NCI-H128 (cell line): ENCODE measurements around the gene ANKS1B.
"Not testable (repeated sequence)": the region's sequence is repeated elsewhere in the genome, so short reads cannot be mapped to it uniquely, and the experiment has no call there.

Experiments
- DNase-seq: peaks from one replicate; lab custom pipeline; 2025; ENCODE audit not compliant: unreplicated experiment; lab: John Stamatoyannopoulos, UW

The ANKS1B gene

DNA sequence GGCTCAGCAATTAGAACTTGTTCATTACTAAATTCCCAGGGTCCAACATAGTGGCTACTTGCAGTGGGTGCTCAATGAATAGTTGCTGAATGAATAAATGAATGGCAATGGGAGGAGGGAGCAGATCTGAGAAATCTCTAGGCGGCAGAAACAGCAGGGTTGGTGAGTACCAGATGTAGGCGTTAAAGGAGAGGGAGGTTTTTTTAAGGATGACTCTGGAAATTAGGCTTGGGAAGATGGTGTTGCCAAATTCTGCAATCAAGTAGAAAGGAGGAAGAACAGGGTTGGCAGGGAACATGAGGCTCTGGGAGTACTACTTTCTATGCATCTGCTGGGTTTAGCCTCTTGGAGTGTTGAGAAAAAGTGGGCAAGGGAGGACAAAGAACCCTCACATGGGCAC is 1132.6 kb downstream of the ANKS1B start:
- no peak for DNase-seq

DNA sequence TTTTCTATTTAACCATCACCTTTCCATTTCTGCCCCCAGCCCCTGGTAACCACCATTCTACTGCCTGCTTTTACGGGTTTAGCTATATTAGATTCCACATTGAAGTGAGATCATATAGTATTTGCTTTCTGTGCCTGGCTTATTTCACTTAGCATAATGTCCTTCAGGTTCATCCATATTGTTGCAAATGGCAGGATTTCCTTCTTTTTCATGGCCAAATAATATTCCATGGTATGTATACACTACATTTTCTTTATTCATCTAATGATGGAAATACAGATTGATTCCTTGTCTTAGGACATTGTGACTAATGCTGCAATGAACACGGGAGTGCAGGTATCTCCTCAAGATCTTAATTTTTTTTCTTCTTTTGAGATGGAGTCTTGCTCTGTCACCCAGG is 1137.5 kb downstream of the ANKS1B start:
- DNase-seq = no peak

DNA sequence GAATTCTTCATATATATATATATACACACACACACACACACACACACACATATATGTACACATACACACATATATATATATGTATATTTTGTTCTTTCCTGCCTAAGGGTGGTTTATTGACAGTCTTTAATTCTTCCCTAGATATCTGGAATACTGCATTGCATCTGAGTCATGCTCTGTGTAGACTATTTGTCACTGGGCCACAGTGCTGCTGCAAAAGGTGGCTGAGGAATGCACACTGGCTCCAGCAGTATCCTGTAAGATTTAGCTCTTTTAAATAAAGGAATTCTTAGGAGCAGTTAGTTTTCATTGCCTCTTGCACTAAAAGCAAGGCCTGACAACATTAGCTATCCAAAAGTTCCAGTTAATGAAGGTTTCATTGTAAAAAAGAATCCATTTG is 1138.8 kb downstream of the ANKS1B start:
- DNase-seq = no peak

DNA sequence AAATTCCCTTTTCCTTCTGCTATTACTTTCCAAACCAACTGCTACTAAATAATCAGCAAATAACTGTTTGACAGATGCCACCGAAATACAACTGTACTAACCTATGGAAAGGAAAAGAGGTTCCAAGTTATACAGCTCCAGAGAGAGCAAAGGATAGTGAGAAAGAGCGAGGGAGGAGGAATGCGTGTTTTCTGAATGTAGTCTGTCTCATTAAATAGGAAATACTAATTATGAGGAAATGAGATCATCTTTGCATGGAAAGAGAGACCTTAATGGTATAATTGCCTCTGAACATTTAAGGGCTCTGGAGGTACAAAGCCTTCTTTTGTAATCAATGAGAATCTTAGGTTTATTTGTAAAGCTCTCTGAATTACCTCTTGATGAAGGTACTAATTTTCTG is 1144.4 kb downstream of the ANKS1B start:
- no peak for DNase-seq

DNA sequence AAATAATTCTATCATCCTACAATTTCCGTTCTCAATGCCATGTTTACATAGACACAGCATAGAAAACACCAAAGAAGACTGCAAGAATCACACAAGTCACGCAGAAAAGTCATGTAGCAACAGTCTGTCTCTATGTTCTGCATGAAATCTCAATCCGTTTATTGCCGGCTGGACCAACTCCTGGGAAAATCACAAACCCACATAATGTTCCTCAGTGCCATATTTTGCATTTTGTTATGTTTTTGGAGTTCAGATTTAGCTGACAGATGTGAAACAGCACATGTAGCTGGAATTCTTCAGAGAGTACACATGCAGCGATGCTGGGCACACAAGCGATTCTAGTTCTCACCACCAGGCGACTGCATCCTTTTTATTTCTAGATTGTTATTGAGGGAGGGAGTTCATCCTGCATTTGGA is 1146.5 kb downstream of the ANKS1B start:
- DNase-seq = no peak

DNA sequence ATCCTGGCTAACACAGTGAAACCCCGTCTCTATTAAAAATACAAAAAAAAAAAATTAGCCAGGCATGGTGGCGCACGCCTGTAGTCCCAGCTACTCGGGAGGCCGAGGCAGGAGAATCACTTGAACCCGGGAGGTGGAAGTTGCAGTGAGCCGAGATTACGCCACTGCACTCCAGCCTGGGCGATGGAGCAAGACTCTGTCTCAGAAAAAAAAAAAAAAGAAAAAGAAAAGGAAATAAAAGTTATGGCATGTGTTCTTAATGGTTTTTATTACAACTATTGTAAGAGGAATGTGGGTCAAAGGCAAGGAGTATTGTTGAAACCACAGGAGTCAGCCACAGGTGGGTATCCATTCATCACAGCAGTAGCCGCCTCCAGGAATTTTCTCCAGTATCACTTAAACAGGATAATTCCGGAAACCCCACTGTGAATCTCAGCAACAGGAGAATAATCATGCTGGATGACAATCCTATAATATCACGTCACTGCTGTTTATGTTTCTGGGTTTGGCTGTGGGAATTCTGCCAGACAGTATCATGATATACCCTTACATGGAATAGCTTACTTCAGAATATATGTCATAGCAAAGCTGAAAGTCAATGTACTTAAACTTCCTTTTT is 1147.5 kb downstream of the ANKS1B start:
- not testable (repeated sequence) for DNase-seq

DNA sequence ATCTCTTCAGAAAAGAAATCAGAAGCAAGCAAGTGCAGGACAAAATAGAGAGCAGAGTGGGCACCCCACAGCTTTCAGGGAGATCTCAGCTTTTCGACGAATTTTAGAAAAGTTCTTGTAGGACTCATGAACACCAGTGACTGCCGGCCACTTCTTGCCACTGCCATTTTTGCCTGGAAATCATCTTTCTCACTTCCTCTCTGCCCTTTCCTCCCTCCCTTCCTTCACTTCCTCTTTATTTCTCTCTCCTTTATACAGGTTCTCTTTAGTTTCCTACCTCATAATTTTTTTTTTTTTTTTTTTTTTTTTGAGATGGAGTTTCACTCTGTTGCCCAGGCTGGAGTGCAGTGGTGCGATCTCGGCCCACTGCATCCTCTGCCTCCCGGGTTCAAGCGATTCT is 1154.1 kb downstream of the ANKS1B start:
- no peak for DNase-seq

DNA sequence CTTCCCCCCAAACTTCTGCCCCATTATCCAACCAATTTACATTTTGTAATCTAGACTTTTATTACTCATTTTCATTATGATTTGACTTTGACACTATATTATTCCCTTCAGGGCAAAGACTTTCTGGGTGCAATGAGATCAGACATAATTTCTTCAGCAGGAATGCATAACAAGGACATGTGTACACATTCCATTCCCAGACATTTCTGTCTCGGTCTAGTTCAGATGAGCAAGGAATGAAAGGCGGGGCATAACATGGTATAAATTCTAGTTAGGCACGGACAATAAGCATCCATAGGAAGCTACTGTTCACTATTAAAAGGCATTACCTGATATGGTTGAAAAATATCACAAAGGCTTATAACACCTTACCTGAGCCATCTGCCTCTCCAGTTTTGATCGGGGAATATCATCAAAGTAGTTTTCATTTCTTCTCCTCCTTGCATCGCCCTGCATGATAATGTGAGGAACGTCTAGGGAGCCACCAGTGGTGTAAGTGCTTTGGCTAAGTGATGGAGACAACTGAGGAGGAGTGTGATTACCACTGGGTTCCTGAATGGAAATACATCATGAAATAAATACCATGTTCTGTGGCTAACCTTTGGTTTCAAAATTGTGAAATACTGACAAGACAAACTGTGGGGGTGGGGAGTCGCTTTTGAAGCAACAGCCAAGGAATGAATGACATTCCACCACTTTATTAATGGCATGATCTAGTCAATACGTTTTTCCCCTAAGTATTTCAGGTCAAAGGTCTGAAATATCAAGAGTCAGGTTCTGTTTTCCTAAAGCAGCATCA is 1155.7 kb downstream of the ANKS1B start:
- DNase-seq = no peak

DNA sequence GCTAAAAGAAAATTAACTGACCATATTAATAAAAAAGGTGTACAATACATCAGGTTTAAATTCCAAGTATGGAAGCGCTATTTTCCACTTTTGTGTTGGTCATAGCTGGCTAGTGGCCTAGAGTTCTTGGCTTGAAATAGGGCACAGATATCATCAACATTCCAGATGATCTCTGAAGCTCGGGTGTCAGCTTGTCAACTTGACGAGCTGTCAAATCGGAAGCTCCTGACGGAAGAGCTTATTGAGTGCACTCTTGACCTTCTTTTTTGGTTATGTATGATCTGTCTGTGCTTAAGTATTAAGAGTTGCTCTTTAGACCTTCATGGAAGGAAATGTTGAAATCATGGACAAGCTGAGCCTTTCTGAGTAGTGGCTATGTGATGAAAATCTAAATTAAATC is 1161.7 kb downstream of the ANKS1B start:
- DNase-seq = no peak

DNA sequence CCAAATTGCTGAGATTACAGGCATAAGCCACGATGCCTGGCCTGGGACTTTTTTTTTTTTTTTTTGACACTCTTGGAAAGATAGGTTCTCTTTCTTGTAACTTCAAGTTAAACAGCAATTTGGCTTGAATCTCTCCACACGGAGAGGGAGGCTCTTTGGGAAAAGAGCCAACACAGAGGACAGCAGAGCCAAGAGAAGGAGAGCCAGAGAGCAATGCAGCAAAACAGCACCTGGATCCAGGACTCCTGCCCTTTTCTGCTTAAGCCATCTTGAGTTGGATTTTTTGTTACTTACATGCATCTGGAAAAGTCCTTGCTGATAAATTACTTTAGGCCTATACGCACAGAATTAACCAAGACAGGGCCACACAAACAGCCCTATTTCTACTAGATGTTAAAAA is 1162.9 kb downstream of the ANKS1B start:
- DNase-seq = no peak

DNA sequence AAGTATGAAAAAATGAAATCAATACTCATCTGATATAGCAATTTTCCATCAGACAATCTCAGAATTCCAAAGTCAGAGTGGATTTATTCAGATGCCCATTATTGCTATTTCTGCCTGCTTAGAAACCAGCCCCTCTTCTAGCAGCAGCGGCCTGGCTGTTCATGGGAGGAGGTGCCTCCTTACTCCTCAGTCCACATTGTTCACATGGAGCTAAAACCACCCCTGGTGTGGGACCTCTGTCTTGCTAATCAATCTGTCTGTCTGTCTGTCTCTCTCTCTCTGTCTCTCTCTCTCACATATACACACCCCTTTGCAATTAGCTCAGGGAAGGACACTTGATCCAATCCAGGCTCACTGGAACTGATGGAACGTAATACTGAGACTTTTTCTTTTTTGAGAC is 1163.5 kb downstream of the ANKS1B start:
- no peak for DNase-seq

DNA sequence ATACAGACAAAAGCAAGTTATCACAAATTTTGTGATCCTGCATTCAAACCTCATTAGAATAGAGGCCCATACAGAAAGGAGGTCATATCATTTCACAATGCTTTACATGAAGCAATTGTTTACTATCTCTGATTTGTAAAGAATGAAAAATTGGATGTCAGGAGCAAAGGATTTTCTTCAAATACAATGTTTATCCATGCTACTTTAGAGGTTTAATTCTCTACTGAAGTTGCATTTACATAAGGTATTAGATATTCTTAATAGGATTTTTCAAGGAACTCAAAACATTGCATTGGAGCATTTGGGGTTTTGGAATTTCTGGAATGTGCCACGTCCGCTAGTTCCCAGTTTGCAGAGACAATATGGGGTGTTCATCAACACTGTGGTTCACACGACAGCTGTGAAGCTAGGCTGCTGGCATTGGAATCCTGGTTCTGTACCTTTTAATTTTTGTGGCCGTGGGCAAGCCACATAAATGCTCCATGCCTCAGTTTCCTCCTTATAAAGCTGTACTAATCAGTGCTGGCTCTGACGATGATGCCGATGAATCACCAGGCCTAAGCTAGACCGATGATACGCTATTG is 1164.8 kb downstream of the ANKS1B start:
- DNase-seq = no peak

DNA sequence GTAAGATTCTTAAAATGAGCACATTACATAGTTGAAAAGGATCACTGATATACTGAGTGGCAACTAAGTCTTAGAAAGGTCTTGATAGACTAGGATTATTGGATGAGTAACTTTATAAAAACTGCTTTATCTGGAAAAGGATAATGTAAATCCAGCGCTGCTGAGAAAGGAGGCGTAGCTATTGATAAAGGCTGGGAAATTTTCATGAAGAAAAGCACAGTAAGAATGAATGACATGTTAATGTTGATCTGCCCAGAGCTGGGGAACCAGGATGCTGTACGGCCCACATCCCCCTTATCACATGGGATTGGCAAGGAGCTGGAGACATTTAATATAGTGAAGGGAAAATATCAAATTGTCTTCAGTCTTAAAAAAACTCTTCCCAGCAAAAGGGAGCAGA is 1165.7 kb downstream of the ANKS1B start:
- no peak for DNase-seq

DNA sequence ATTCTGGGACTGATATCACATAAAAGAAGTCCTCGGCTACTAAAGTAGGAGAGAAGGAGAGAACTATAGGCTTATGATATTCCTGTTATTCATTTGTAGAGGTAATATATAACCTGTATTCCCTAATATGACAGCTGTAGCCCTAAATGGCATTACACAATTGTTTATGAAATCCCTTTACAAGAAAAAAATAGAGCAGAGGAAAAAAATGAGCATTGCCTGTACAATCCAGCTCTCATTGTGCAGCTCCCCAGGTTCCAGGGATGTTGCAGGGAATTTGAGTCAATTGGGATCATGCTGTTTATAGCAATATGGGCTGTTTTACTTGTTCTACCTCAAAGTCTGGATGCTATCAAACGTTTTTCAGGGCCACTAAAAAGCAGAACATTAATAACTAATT is 1166.5 kb downstream of the ANKS1B start:
- no peak for DNase-seq

DNA sequence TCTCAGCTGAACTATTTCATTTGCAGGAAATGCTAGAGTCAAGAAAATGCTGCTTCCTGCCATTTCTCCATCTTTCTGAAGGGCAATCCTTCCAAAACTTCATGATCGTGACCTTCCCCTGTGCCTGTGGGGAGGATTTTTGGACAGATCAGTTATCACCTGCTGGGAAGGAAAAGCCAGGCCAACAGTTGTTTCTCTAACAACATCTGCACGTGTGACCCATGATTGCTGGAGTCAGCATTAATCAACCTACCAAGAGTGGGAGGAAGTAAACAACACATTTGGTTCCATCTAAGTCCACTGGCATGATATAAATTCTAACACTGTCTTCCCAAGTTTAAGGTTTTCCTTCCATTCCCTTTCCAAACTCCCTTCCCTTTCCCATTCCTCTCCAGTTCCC is 1167.0 kb downstream of the ANKS1B start:
- no peak for DNase-seq

DNA sequence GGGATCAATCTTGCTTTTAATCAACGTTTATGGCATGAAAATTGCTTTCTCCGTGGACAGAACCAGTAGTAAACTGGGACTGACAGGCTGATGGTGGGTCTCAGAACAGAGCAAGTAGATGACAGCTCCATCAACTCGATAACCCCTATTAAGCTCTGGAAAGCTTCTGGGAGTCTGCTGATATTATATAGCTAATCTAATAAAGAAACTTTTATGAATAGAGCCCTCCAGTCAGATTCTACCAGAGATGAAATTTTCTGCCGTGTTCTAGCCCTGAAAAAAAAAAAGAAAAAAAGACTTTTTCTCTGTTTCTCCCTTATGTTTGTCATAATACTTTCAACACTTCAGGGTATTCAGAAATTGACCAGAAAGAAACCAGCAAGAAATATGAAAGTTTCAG is 1168.0 kb downstream of the ANKS1B start:
- no peak for DNase-seq

DNA sequence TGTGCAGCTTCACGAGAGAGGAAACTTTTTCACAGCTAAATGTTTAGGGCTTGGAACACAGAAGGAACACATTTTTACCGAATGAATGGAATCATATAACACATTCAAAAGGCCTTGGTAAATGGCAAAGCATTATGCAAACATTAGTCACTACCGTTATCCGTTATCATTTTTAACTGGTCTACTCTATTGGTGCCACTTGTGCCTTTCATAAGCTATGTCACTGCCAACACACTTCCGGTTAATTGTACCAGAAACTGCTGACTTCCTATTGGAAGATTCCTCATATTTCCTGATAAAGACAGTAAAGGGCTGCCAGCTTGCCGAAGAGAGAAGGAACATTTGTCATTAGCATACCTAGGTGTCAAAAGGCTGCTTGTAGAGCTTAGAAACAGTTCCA is 1170.5 kb downstream of the ANKS1B start:
- DNase-seq = no peak

DNA sequence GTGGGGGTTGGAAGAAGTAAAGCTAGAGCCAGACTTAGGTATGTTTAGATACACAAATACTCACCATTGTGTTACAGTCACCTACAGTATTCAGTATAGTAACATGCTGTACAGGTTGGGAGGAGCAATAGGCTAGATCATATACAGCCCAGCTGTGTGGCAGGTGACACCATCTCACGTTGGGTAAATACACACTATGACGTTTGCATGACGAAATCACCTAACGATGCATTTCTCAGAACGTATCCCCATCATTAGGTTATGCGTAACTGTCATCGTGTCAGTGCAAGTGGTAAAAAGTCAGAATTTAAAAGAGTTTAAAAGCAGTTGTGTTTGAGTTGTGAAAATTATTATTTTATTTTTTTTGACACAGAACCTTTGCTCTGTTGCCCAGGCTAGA is 1172.5 kb downstream of the ANKS1B start:
- DNase-seq = no peak

DNA sequence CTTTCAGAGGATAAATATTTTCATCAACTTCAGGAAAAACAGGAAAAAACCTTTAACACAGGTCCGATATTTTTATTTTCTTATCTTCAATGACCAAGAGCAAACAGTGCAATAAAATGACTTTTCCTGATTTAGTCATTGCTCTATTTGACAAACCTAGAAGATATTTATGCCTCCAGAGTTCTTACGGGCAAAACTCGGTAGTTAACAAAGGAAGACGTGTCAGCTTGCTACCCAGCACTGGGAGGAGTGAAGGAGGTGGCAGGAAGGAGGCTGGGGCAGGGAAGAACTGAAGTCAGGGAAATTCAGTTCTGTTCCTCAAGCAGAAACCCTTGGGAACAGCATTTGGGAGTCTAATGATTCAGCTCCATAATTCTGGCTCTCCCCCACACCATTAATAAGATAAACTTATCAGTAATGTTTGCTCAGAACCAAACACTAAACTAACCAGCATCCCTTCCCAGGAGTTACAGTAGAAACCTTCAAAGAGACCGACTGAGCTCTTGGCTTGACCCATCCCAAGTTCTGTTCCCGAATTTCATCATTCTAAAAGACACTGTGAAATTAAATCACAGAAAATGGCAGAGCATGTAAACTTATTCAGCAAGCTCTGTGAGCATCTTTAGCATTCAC is 1176.4 kb downstream of the ANKS1B start:
- DNase-seq = no peak

DNA sequence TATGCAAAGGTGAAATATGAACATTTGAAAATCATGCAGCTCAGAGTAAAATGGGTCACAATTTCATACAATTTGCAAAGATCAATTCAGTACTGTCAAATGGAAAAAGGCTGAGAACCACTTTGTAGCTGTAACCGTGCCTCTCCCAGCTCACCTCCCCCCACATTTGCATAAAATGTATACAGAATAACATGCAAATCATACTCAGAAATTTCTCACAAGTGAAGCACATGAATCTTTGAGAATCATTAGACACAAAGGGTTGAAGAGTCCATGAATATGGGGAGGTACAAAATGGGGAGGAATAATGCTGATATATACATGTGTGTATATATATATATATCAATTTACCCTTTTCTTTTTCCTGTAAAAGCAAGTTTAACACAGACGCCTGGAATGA is 1177.5 kb downstream of the ANKS1B start:
- DNase-seq = no peak

DNA sequence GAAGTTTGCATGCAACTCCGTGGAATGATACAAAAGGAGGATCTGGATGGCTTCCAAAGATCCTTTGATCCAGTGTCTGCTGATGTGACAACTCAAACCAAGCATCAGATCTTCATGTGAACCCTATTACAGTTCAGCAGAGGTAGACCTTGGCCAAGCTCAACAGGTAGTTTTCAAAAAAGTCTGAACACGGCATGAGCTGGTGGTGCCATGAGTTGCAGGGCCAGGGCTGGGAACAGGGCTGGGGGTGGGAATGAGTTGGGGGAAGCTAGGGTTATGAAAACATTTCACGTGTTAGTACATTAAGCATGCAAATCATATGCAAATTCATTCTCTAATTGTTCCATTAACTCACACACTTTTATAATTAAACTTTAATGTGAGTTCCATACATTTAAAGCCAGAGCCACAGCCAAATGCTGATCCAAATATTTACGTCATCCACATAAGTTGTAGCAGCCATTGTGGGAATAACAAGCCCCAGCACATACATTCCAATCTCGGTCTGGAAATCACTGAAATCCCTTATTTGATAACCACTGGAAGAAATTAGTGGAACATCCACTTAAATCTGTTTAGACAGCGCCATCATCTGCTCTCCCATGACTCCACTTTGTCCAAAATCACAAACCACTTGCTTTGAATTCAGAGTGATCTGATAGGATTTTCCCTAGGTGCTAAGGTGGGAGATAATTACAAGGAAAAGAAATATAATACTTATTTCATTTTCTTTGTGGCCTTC is 1181.1 kb downstream of the ANKS1B start:
- DNase-seq = no peak
